Liver (tissue), 9 donors: Measurements from ENCODE around the gene CLIC2. TPM values are rescaled to one million over a fixed set of nuclear protein-coding genes. Genes with fewer than 3 reads are reported as not detected.

Experiments used
- DNase-seq: peaks from one replicate; pipeline ENCODE4 v3.0.0-alpha.2; 2017; ENCODE audit warnings: low spot score
- H3K27ac ChIP-seq, 2 donors: one replicate each; pipeline ENCODE4 v1.7.0; 2013; ENCODE audit warnings: inconsistent platforms in 2 of 2, low read length in 2 of 2, control low read depth in 1 of 2, low read depth in 1 of 2, mild to moderate bottlenecking in 1 of 2
- H3K27me3 ChIP-seq, 4 donors: one replicate each; pipeline versions ENCODE4 v1.6.1 to v1.7.0; 2013; ENCODE audit warnings: low read length in 3 of 4, inconsistent platforms in 1 of 4, mild to moderate bottlenecking in 1 of 4, moderate library complexity in 1 of 4; ENCODE audit not compliant: control insufficient read depth in 4 of 4, insufficient read depth in 4 of 4
- H3K36me3 ChIP-seq, 4 donors: one replicate each; pipeline versions ENCODE4 v1.6.1 to v1.7.0; 2013; ENCODE audit warnings: low read length in 3 of 4, mild to moderate bottlenecking in 3 of 4, low read depth in 1 of 4, moderate library complexity in 1 of 4; ENCODE audit not compliant: control insufficient read depth in 4 of 4, insufficient read depth in 3 of 4
- H3K4me1 ChIP-seq, 4 donors: one replicate each; pipeline versions ENCODE4 v1.6.1 to v1.7.0; 2013; ENCODE audit warnings: low read length in 3 of 4, mild to moderate bottlenecking in 3 of 4, moderate library complexity in 1 of 4; ENCODE audit not compliant: control insufficient read depth in 4 of 4, insufficient read depth in 4 of 4
- H3K4me3 ChIP-seq, 3 donors: one replicate each; pipeline versions ENCODE4 v1.6.1 to v1.7.0; 2013; ENCODE audit warnings: low read length in 3 of 3, control low read depth in 1 of 3, low read depth in 1 of 3, mild to moderate bottlenecking in 1 of 3
- H3K9ac ChIP-seq, 2 donors: one replicate each; pipeline ENCODE4 v1.7.0; 2013; ENCODE audit warnings: low read length in 2 of 2, mild to moderate bottlenecking in 2 of 2, moderate library complexity in 2 of 2, control low read depth in 1 of 2, low read depth in 1 of 2
- H3K9me3 ChIP-seq, 4 donors: one replicate each; pipeline versions ENCODE4 v1.6.1 to v1.7.0; 2013; ENCODE audit warnings: low read length in 3 of 4; ENCODE audit not compliant: control insufficient read depth in 4 of 4
- CTCF ChIP-seq: fragments of 150-350 bp; IDR thresholded peaks from 2 replicates; pipeline ENCODE4 v1.5.1; 2017; ENCODE audit warnings: improper control_type of control experiment, low read depth, low read length; ENCODE audit not compliant: missing input control
- FOXA1 ChIP-seq: IDR thresholded peaks from 2 replicates; pipeline ENCODE4 v1.6.1; 2016; ENCODE audit warnings: antibody characterized with exemption
- FOXA2 ChIP-seq: IDR thresholded peaks from 2 replicates; pipeline ENCODE4 v1.6.1; 2016; ENCODE audit warnings: antibody characterized with exemption
- GABPA ChIP-seq, 2 donors: IDR thresholded peaks in 1 of 2; conservative IDR thresholded peaks in 1 of 2; 2 replicates each; pipeline ENCODE4 v1.6.1; 2016; ENCODE audit warnings: antibody characterized with exemption in 2 of 2, mild to moderate bottlenecking in 1 of 2, moderate library complexity in 1 of 2
- HNF4A ChIP-seq, 2 donors: conservative IDR thresholded peaks; 2 replicates each; pipeline ENCODE4 v1.6.1; 2016; ENCODE audit warnings: antibody characterized with exemption in 2 of 2, mild to moderate bottlenecking in 2 of 2
- HNF4G ChIP-seq: IDR thresholded peaks from 2 replicates; pipeline ENCODE4 v1.6.1; 2016; ENCODE audit warnings: antibody characterized with exemption
- JUND ChIP-seq, 2 donors: IDR thresholded peaks; 2 replicates each; pipeline ENCODE4 v1.6.1; 2016; ENCODE audit warnings: antibody characterized with exemption in 2 of 2
- MAX ChIP-seq: IDR thresholded peaks from 2 replicates; pipeline ENCODE4 v1.6.1; 2016; ENCODE audit warnings: antibody characterized with exemption
- NR2F2 ChIP-seq: IDR thresholded peaks from 2 replicates; pipeline ENCODE4 v1.6.1; 2016; ENCODE audit warnings: antibody characterized with exemption
- RAD21 ChIP-seq, 2 donors: IDR thresholded peaks; 2 replicates each; pipeline ENCODE4 v1.6.1; 2016; ENCODE audit warnings: antibody characterized with exemption in 2 of 2, mild to moderate bottlenecking in 2 of 2
- SP1 ChIP-seq: IDR thresholded peaks from 2 replicates; pipeline ENCODE4 v1.6.1; 2018; ENCODE audit warnings: antibody characterized with exemption, mild to moderate bottlenecking
- TAF1 ChIP-seq: conservative IDR thresholded peaks from 2 replicates; pipeline ENCODE4 v1.6.1; 2016; ENCODE audit warnings: antibody characterized with exemption, mild to moderate bottlenecking
- YY1 ChIP-seq: IDR thresholded peaks from 2 replicates; pipeline ENCODE4 v1.6.1; 2016; ENCODE audit warnings: antibody characterized with exemption, mild to moderate bottlenecking
- ZBTB33 ChIP-seq: IDR thresholded peaks from 2 replicates; pipeline ENCODE4 v1.6.1; 2016; ENCODE audit warnings: antibody characterized with exemption
- WGBS: extraction: QIAGEN DNeasy Blood & Tissue Kit; methylation state at CpG from one replicate; pipeline ENCODE4 v1.1.7; 2013; 5-methylcytosine and 5-hydroxymethylcytosine counted together
- polyA plus RNA-seq, 2 donors: library from polyadenylated mRNA; stranded (reverse) in 1 of 2; unstranded in 1 of 2; fragments of 200-250 nt in 1 of 2; fragments of >200 nt in 1 of 2; fragmentation: Nextera tagmentation in 1 of 2; extraction: Ambion mirVana in 1 of 2; gene quantifications; one replicate each; pipeline versions ENCODE4 v1.2.1 to v1.2.3, GENCODE V29; 2013 to 2015
- total RNA-seq, 2 donors: library from RNA; depleted of rRNA; stranded (reverse); fragments of >200 nt; gene quantifications; one replicate each; pipeline ENCODE4 v1.2.3, GENCODE V29; 2014
- donor health status: healthy.
- donor health status: healthy.
- donor health status: healthy.
- donor health status: healthy.
- donor health status: healthy.

Gene CLIC2
- total and polyA plus RNA-seq, 4 donors = 2.0 to 15.5 (median 3.3) TPM

- TF ChIP-seq ZBTB33 = no peak
- no peak for TF ChIP-seq SP1
Observed at GRCh38 chrX:155330992-155331391, 3.4 kb downstream of the CLIC2 start (continued).

GRCh38 chrX:155329293-155329692 lies 5.1 kb downstream of the CLIC2 start:
- 62% methylated on average over 4 of the region's 4 CpGs for WGBS
- Histone ChIP-seq H3K27me3 (peaks cover 0 to 2% (median 0%) of the 10 kb centered on the region in 4 donors), H3K4me3 (no peak overlapping the region), H3K9me3 (no peaks in the 10 kb centered on the region), H3K9ac (no peak overlapping the region), H3K27ac (no peak overlapping the region), H3K4me1 (no peaks in the 10 kb centered on the region), H3K36me3 (no peaks in the 10 kb centered on the region)
- TF ChIP-seq NR2F2 = no peak
- no peak for TF ChIP-seq MAX
- no peak for TF ChIP-seq JUND (IDR thresholded peaks at IDR 0.05)
- no peak for TF ChIP-seq CTCF
- no peak for DNase-seq

- no peak overlapping the region for H3K27ac ChIP-seq
- H3K9me3 ChIP-seq = no peaks in the 10 kb centered on the region
- H3K4me1 ChIP-seq = no peaks in the 10 kb centered on the region
- H3K9ac ChIP-seq = no peak overlapping the region
- no peak for TF ChIP-seq YY1
- TF ChIP-seq JUND (IDR thresholded peaks at IDR 0.05) = no peak
- TF ChIP-seq ZBTB33 = no peak
- TF ChIP-seq NR2F2 = no peak
- TF ChIP-seq HNF4G = no peak
- no peak for TF ChIP-seq GABPA (IDR thresholded peaks at IDR 0.05 in 1 of 2, conservative IDR thresholded peaks at IDR 0.05 in 1 of 2)
- no peak for TF ChIP-seq RAD21 (IDR thresholded peaks at IDR 0.05)
- no peak for TF ChIP-seq HNF4A (conservative IDR thresholded peaks at IDR 0.05)
- TF ChIP-seq FOXA2 = no peak
- TF ChIP-seq CTCF = no peak
- no peak for TF ChIP-seq FOXA1
- no peak for TF ChIP-seq SP1
- TF ChIP-seq TAF1 = no peak
- peaks cover 0 to 2% (median 0%) of the 10 kb centered on the region in 4 donors for H3K27me3 ChIP-seq
- WGBS = 71% methylated on average over 2 of the region's 2 CpGs
- H3K36me3 ChIP-seq = no peaks in the 10 kb centered on the region
- no peak for DNase-seq
- no peak overlapping the region for H3K4me3 ChIP-seq
Observed at GRCh38 chrX:155326610-155327009, 7.8 kb downstream of the CLIC2 start.
